Liver (tissue), 3 donors: ENCODE measurements around the gene CARD14.

Source experiments
- JUND ChIP-seq, 2 donors: IDR thresholded peaks; 2 replicates each; pipeline ENCODE4 v1.6.1; 2016; ENCODE audit warnings: antibody characterized with exemption in 2 of 2
- RAD21 ChIP-seq, 2 donors: IDR thresholded peaks; 2 replicates each; pipeline ENCODE4 v1.6.1; 2016; ENCODE audit warnings: antibody characterized with exemption in 2 of 2, mild to moderate bottlenecking in 2 of 2
- RXRA ChIP-seq, 2 donors: IDR thresholded peaks; 2 replicates each; pipeline ENCODE4 v1.6.1; 2017 to 2018; ENCODE audit warnings: antibody characterized with exemption in 2 of 2, mild to moderate bottlenecking in 1 of 2
- SP1 ChIP-seq: IDR thresholded peaks from 2 replicates; pipeline ENCODE4 v1.6.1; 2018; ENCODE audit warnings: antibody characterized with exemption, mild to moderate bottlenecking
- TAF1 ChIP-seq: conservative IDR thresholded peaks from 2 replicates; pipeline ENCODE4 v1.6.1; 2016; ENCODE audit warnings: antibody characterized with exemption, mild to moderate bottlenecking
- YY1 ChIP-seq: IDR thresholded peaks from 2 replicates; pipeline ENCODE4 v1.6.1; 2016; ENCODE audit warnings: antibody characterized with exemption, mild to moderate bottlenecking
- TF ChIP-seq, protein P1 (sequence below): IDR thresholded peaks from 2 replicates; pipeline ENCODE4 v1.6.1; 2016; ENCODE audit warnings: antibody characterized with exemption, mild to moderate bottlenecking
- TF ChIP-seq, protein P2 (sequence below): fragments of 150-350 bp; IDR thresholded peaks from 2 replicates; pipeline ENCODE4 v1.5.1; 2017; ENCODE audit warnings: improper control_type of control experiment, low read depth, low read length; ENCODE audit not compliant: missing input control
- TF ChIP-seq, protein P3 (sequence below): IDR thresholded peaks from 2 replicates; pipeline ENCODE4 v1.6.1; 2016; ENCODE audit warnings: antibody characterized with exemption
- TF ChIP-seq, protein P4 (sequence below): IDR thresholded peaks from 2 replicates; pipeline ENCODE4 v1.6.1; 2016; ENCODE audit warnings: antibody characterized with exemption
- donor health status: healthy.
- donor health status: healthy.

DNA sequence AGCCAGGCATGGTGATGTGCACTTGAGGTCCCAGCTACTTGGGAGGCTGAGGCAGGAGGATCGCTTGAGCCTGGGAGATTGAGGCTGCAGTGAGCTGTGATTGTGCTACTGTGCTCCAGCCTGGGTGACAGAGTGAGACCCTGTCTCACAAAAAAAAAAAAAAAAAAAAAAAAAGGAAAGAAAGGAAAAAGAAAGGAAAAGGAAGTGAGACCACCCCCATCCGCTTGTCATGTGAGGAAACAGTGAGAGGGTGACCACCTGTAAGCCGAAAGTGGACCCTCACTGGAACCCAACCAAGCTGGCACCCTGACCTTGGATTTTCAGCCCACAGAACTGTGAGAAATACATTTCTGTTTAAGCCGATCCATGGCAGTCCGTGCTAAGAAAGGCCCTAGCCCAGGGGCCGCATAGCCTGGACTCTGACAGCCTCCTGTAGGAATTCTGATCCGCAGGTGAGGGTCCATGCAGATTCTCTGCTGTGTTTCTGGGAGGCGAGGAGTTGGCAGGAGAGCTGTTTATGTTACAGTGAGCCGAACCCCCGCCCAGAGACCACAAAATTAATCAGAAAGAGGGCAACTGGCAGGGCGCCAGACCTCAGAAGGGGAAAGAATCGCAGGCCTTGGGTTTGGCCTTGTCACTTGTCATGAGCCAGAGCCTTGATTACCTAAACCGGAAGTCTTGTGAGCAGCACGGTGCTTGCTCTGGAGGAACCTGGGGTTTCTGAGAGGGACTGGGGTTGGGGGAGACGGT lies 49.4 kb downstream of the CARD14 start:
- TF ChIP-seq RXRA (IDR thresholded peaks at IDR 0.05) (no peak), JUND (IDR thresholded peaks at IDR 0.05) (no peak), RAD21 (IDR thresholded peaks at IDR 0.05) (no peak), YY1 (no peak), SP1 (no peak), TAF1 (no peak)
- TF ChIP-seq, protein P1, sequence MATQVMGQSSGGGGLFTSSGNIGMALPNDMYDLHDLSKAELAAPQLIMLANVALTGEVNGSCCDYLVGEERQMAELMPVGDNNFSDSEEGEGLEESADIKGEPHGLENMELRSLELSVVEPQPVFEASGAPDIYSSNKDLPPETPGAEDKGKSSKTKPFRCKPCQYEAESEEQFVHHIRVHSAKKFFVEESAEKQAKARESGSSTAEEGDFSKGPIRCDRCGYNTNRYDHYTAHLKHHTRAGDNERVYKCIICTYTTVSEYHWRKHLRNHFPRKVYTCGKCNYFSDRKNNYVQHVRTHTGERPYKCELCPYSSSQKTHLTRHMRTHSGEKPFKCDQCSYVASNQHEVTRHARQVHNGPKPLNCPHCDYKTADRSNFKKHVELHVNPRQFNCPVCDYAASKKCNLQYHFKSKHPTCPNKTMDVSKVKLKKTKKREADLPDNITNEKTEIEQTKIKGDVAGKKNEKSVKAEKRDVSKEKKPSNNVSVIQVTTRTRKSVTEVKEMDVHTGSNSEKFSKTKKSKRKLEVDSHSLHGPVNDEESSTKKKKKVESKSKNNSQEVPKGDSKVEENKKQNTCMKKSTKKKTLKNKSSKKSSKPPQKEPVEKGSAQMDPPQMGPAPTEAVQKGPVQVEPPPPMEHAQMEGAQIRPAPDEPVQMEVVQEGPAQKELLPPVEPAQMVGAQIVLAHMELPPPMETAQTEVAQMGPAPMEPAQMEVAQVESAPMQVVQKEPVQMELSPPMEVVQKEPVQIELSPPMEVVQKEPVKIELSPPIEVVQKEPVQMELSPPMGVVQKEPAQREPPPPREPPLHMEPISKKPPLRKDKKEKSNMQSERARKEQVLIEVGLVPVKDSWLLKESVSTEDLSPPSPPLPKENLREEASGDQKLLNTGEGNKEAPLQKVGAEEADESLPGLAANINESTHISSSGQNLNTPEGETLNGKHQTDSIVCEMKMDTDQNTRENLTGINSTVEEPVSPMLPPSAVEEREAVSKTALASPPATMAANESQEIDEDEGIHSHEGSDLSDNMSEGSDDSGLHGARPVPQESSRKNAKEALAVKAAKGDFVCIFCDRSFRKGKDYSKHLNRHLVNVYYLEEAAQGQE = no peak
- TF ChIP-seq, protein P2, sequence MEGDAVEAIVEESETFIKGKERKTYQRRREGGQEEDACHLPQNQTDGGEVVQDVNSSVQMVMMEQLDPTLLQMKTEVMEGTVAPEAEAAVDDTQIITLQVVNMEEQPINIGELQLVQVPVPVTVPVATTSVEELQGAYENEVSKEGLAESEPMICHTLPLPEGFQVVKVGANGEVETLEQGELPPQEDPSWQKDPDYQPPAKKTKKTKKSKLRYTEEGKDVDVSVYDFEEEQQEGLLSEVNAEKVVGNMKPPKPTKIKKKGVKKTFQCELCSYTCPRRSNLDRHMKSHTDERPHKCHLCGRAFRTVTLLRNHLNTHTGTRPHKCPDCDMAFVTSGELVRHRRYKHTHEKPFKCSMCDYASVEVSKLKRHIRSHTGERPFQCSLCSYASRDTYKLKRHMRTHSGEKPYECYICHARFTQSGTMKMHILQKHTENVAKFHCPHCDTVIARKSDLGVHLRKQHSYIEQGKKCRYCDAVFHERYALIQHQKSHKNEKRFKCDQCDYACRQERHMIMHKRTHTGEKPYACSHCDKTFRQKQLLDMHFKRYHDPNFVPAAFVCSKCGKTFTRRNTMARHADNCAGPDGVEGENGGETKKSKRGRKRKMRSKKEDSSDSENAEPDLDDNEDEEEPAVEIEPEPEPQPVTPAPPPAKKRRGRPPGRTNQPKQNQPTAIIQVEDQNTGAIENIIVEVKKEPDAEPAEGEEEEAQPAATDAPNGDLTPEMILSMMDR = no peak
- TF ChIP-seq, protein P3, sequence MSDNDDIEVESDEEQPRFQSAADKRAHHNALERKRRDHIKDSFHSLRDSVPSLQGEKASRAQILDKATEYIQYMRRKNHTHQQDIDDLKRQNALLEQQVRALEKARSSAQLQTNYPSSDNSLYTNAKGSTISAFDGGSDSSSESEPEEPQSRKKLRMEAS = no peak
- TF ChIP-seq, protein P4, sequence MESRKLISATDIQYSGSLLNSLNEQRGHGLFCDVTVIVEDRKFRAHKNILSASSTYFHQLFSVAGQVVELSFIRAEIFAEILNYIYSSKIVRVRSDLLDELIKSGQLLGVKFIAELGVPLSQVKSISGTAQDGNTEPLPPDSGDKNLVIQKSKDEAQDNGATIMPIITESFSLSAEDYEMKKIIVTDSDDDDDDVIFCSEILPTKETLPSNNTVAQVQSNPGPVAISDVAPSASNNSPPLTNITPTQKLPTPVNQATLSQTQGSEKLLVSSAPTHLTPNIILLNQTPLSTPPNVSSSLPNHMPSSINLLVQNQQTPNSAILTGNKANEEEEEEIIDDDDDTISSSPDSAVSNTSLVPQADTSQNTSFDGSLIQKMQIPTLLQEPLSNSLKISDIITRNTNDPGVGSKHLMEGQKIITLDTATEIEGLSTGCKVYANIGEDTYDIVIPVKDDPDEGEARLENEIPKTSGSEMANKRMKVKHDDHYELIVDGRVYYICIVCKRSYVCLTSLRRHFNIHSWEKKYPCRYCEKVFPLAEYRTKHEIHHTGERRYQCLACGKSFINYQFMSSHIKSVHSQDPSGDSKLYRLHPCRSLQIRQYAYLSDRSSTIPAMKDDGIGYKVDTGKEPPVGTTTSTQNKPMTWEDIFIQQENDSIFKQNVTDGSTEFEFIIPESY = no peak
